ENCODE data around the gene SBK2. TPM values are rescaled to one million over a fixed set of nuclear protein-coding genes. Genes with fewer than 3 reads are reported as not detected.

Gene SBK2
- polyA plus RNA-seq, 1 of the 3 experiments (the other 2 are of a cell fraction), result 0.20 TPM

DNA sequence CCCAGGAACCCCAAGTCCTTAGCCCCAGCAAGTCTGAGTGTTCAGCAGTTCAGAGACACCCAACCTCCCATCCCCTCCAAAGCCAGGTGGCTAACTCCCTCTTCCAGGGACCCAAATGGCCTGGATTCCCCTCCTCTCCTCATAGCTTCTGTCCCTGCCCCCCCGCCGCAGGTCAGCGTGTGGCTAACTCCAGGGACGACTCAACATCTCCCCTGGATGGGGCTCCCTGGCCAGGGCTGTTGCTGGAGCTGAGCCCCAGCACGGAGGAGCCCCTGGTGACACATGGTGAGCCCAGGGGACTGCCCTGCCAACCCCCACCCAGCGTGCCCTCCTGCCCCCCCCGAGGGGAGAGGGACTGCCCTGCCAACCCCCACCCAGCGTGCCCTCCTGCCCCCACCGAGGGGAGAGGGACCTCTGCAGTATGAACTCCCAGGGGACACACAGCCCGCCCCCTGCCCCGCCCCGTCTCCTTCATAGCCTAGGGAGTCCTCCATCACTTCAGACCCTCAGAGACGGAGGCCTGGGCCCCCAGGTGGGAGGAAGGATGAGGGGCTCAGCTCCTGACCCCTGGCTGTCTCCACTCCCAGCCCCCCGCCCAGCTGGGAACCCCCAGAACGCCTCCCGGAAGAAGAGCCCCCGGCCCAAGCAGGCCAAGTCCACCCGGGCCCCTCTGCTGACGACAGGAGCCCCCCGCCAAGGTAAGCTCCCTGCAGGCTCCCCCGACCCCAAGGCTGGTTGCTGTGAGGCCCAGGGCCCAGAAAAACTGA lies 47.0 kb downstream of the SBK2 start:
- WGBS (ENCODE audit: low lambda C conversion rate), result 72% methylated on average over 9 of the region's 21 CpGs
- Histone ChIP-seq H4K20me1 (ENCODE audit: insufficient read depth) (no peaks in the 10 kb centered on the region), H3K4me1 (ENCODE audit: control insufficient read depth in 1 of 2, insufficient read depth in 2 of 2, low read depth in 1 of 2, low read length in 1 of 2) (peaks cover 24 to 65% of the 10 kb centered on the region in 2 experiments; a peak in 3 of 4 replicates), H3K36me3 (replicated peaks in 1 of 2; ENCODE audit: control insufficient read depth in 1 of 2, insufficient read depth in 2 of 2, low read length in 1 of 2) (no peaks in the 10 kb centered on the region), H3K9me3 (no peaks in the 10 kb centered on the region), H3K27me3 (ENCODE audit: insufficient read depth) (no peaks in the 10 kb centered on the region), H3K79me2 (ENCODE audit: insufficient read depth) (peaks cover 7% of the 10 kb centered on the region; the same call in 1 of the 2 replicates), H2AFZ (ENCODE audit: low read depth) (no peak overlapping the region), H3K9me2 (no peaks in the 10 kb centered on the region), H3K27ac (ENCODE audit: low read depth in 2 of 2, low read length in 1 of 2) (no peak overlapping the region), H3F3A (replicated peaks; ENCODE audit: insufficient read depth) (peaks cover 35% of the 10 kb centered on the region), H3K4me2 (peak overlapping the region; percentile 52; the same call in 1 of the 2 replicates), H3K9ac (no peak overlapping the region), H3K4me3 (ENCODE audit: low read depth in 2 of 2, low read length in 1 of 2) (no peak overlapping the region)
- no peak for DNase-seq
- CTCF ChIA-PET, result interaction anchor here (1.0 to 15.1 kb wide), 5 partner anchors 11 to 141 kb away, joined by 4 to 162 read pairs (median 5); no protein-coding TSS in a partner anchor
- POLR2A ChIA-PET, result interaction anchor here (1.8 kb wide), 1 partner anchor 13 kb away, joined by 6 read pairs; the partner anchor contains the start of gene ZNF628
- no peak for TF ChIP-seq GATA2 (CRISPR knock-in tag; IDR thresholded peaks at IDR 0.05)
- TF ChIP-seq YY1 (IDR thresholded peaks at IDR 0.05; ENCODE audit: low read depth), result no peak
- TF ChIP-seq, protein P1, sequence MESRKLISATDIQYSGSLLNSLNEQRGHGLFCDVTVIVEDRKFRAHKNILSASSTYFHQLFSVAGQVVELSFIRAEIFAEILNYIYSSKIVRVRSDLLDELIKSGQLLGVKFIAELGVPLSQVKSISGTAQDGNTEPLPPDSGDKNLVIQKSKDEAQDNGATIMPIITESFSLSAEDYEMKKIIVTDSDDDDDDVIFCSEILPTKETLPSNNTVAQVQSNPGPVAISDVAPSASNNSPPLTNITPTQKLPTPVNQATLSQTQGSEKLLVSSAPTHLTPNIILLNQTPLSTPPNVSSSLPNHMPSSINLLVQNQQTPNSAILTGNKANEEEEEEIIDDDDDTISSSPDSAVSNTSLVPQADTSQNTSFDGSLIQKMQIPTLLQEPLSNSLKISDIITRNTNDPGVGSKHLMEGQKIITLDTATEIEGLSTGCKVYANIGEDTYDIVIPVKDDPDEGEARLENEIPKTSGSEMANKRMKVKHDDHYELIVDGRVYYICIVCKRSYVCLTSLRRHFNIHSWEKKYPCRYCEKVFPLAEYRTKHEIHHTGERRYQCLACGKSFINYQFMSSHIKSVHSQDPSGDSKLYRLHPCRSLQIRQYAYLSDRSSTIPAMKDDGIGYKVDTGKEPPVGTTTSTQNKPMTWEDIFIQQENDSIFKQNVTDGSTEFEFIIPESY (IDR thresholded peaks at IDR 0.05; ENCODE audit: borderline replicate concordance, low read depth), result no peak
- TF ChIP-seq FOXJ3 (CRISPR knock-in tag; IDR thresholded peaks at IDR 0.05), result no peak
- TF ChIP-seq RAD21 (IDR thresholded peaks at IDR 0.05; ENCODE audit: low read length), result no peak
- no peak for TF ChIP-seq FOXM1 (IDR thresholded peaks at IDR 0.05; ENCODE audit: low read depth)
- TF ChIP-seq, protein P2, sequence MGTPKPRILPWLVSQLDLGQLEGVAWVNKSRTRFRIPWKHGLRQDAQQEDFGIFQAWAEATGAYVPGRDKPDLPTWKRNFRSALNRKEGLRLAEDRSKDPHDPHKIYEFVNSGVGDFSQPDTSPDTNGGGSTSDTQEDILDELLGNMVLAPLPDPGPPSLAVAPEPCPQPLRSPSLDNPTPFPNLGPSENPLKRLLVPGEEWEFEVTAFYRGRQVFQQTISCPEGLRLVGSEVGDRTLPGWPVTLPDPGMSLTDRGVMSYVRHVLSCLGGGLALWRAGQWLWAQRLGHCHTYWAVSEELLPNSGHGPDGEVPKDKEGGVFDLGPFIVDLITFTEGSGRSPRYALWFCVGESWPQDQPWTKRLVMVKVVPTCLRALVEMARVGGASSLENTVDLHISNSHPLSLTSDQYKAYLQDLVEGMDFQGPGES (IDR thresholded peaks at IDR 0.05; ENCODE audit: low read depth, low read length), result no peak
- TF ChIP-seq, protein P3, sequence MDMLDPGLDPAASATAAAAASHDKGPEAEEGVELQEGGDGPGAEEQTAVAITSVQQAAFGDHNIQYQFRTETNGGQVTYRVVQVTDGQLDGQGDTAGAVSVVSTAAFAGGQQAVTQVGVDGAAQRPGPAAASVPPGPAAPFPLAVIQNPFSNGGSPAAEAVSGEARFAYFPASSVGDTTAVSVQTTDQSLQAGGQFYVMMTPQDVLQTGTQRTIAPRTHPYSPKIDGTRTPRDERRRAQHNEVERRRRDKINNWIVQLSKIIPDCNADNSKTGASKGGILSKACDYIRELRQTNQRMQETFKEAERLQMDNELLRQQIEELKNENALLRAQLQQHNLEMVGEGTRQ (IDR thresholded peaks at IDR 0.05; ENCODE audit: borderline replicate concordance, low read depth, low read length), result no peak
- TF ChIP-seq NFIC (IDR thresholded peaks at IDR 0.05; ENCODE audit: borderline replicate concordance), result no peak
- no peak for TF ChIP-seq JUND (IDR thresholded peaks at IDR 0.05)
- TF ChIP-seq, protein P4, sequence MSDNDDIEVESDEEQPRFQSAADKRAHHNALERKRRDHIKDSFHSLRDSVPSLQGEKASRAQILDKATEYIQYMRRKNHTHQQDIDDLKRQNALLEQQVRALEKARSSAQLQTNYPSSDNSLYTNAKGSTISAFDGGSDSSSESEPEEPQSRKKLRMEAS (IDR thresholded peaks at IDR 0.05; ENCODE audit: low read depth), result no peak
